BE2C (cell line): ENCODE data around the gene GALNT2.

ENCODE experiments used
- DNase-seq: peaks from one replicate; pipeline ENCODE4 v3.0.0-alpha.2; 2020
- H3K27me3 ChIP-seq: fragments of 250-450 bp; sonication (Bioruptor Pico); 2 replicates; pipeline ENCODE4 v1.5.1; 2020; ENCODE audit warnings: mild to moderate bottlenecking
- H3K36me3 ChIP-seq: fragments of 250-450 bp; sonication (Bioruptor Pico); 2 replicates; pipeline ENCODE4 v1.5.1; 2020; ENCODE audit warnings: mild to moderate bottlenecking
- H3K4me1 ChIP-seq: fragments of 250-450 bp; sonication (Bioruptor Pico); 2 replicates; pipeline ENCODE4 v1.5.1; 2020
- H3K4me3 ChIP-seq: 2 replicates; pipeline ENCODE4 v1.5.1; 2011; ENCODE audit warnings: low read depth, low read length
- H3K9me3 ChIP-seq: fragments of 250-450 bp; sonication (Bioruptor Pico); 2 replicates; pipeline ENCODE4 v1.5.1; 2020
- CTCF ChIP-seq: IDR thresholded peaks from 2 replicates; pipeline ENCODE4 v1.5.1; 2012; ENCODE audit warnings: mild to moderate bottlenecking, low read depth, low read length

The GALNT2 gene

GRCh38 chr1:230310381-230311163 is 243.5 kb downstream of the GALNT2 start:
- Histone ChIP-seq H3K4me3 (no peak overlapping the region), H3K9me3 (no peaks in the 10 kb centered on the region), H3K36me3 (no peaks in the 10 kb centered on the region), H3K4me1 (no peaks in the 10 kb centered on the region), H3K27me3 (no peaks in the 10 kb centered on the region)
- peak; percentile 74 for DNase-seq
- peak; percentile 96 for TF ChIP-seq CTCF

GRCh38 chr1:230312676-230313075 is 245.6 kb downstream of the GALNT2 start:
- no peak for TF ChIP-seq CTCF
- Histone ChIP-seq H3K4me1 (no peaks in the 10 kb centered on the region), H3K36me3 (no peaks in the 10 kb centered on the region), H3K27me3 (no peaks in the 10 kb centered on the region), H3K4me3 (no peak overlapping the region), H3K9me3 (no peaks in the 10 kb centered on the region)
- no peak for DNase-seq

- H3K4me3 ChIP-seq: no peak overlapping the region
- no peaks in the 10 kb centered on the region for H3K4me1 ChIP-seq
- H3K36me3 ChIP-seq: no peaks in the 10 kb centered on the region
- H3K9me3 ChIP-seq: no peaks in the 10 kb centered on the region
- DNase-seq: no peak
- no peak for TF ChIP-seq CTCF
- H3K27me3 ChIP-seq: no peaks in the 10 kb centered on the region
These were observed 246.6 kb downstream of the GALNT2 start for GRCh38 chr1:230313453-230314141.

GRCh38 chr1:230314142-230314470 is 247.1 kb downstream of the GALNT2 start:
- Histone ChIP-seq H3K9me3 (no peaks in the 10 kb centered on the region), H3K4me1 (no peaks in the 10 kb centered on the region), H3K36me3 (no peaks in the 10 kb centered on the region), H3K27me3 (no peaks in the 10 kb centered on the region), H3K4me3 (no peak overlapping the region)
- no peak for TF ChIP-seq CTCF
- no peak for DNase-seq

GRCh38 chr1:230315099-230315498 is 248.1 kb downstream of the GALNT2 start:
- Histone ChIP-seq H3K36me3 (no peaks in the 10 kb centered on the region), H3K4me3 (no peak overlapping the region), H3K9me3 (no peaks in the 10 kb centered on the region), H3K27me3 (no peaks in the 10 kb centered on the region), H3K4me1 (no peaks in the 10 kb centered on the region)
- no peak for DNase-seq
- TF ChIP-seq CTCF: no peak
